Right lobe of liver (tissue), 6 donors: Measurements from ENCODE around the gene COX7A1. TPM values are rescaled to one million over a fixed set of nuclear protein-coding genes. Genes with fewer than 3 reads are reported as not detected.
A peak's percentile ranks its signal among the peaks of the same experiment; 100 is the strongest.

Source experiments
- ATAC-seq, 4 donors: fragments of 200-7000 bp; cut with Tn5 transposase; one replicate each; pipeline ENCODE4 v1.9.1; 2020; ENCODE audit warnings: mild to moderate bottlenecking in 4 of 4, moderate library complexity in 4 of 4
- DNase-seq, 3 donors: peaks; one replicate each; pipeline ENCODE4 v3.0.0-alpha.2; 2020
- H3K27ac ChIP-seq, 3 donors: fragments of 200-600 bp; one replicate each; pipeline ENCODE4 v1.8.0; 2022
- H3K27me3 ChIP-seq, 2 donors: fragments of 200-600 bp; one replicate each; pipeline ENCODE4 v1.8.0; 2022
- H3K36me3 ChIP-seq, 4 donors: fragments of 200-600 bp; sonication (generic) in 1 of 4; one replicate each; pipeline versions ENCODE4 v1.5.1 to v1.8.0; 2017 to 2022; ENCODE audit warnings: control low read depth in 1 of 4
- H3K4me1 ChIP-seq, 4 donors: fragments of 200-600 bp; sonication (generic) in 1 of 4; one replicate each; pipeline versions ENCODE4 v1.5.1 to v1.8.0; 2017 to 2022; ENCODE audit warnings: control low read depth in 1 of 4
- H3K4me3 ChIP-seq, 3 donors: fragments of 200-600 bp; one replicate each; pipeline ENCODE4 v1.8.0; 2022
- H3K9me3 ChIP-seq, 4 donors: fragments of 200-600 bp; sonication (generic) in 1 of 4; one replicate each; pipeline versions ENCODE4 v1.5.1 to v1.8.0; 2017 to 2022; ENCODE audit warnings: control low read depth in 1 of 4
- CTCF ChIP-seq, 4 donors: fragments of 200-600 bp in 3 of 4; fragments of 450-650 bp in 1 of 4; IDR thresholded peaks; one replicate each; pipeline versions ENCODE4 v1.5.1 to v1.8.0; 2016 to 2022; ENCODE audit warnings: antibody characterized with exemption in 4 of 4, mild to moderate bottlenecking in 2 of 4
- POLR2A ChIP-seq: fragments of 450-650 bp; IDR thresholded peaks from one replicate; pipeline ENCODE4 v1.6.1; 2017; ENCODE audit warnings: antibody characterized with exemption, mild to moderate bottlenecking
- WGBS: methylation state at CpG from one replicate; pipeline ENCODE4 v1.1.6; 2018; ENCODE audit warnings: low coverage, low lambda C conversion rate; ENCODE audit not compliant: insufficient coverage; ENCODE audit errors: missing lambda C conversion rate; 5-methylcytosine and 5-hydroxymethylcytosine counted together
- intact Hi-C, 2 donors: fragments of 100-400 bp; cut with DNase I; formaldehyde crosslinking; loops; one replicate each; pipeline versions ENCODE4 v1.11.2 to v1.14.1; 2022
- total RNA-seq, 6 experiments: library from RNA; depleted of rRNA in 2 of 6; stranded (reverse); fragments of >200 nt in 2 of 6; fragmentation: NEBNext Ultra II Directional in 3 of 6; extraction: Animal tissue kit (Norgen Biotek cat#: 25700) in 3 of 6; gene quantifications; one replicate each; pipeline versions ENCODE4 v1.1.0 to v1.2.4, GENCODE V29; 2016 to 2023
- donor health status: DM: no; HTN: yes; CAD: no.
- donor health status: DM: no; HTN: no; CAD: no.
- donor health status: DM: no; HTN: no; CAD: no.
- donor health status: DM: no; HTN: yes; CAD: no.
- donor health status: DM: no; HTN: yes; CAD: no.

Gene COX7A1
- total RNA-seq, 6 experiments from 2014 or later: 1.0 to 6.2 (median 3.8) TPM

- peaks cover 0 to 3% (median 0%) of the 10 kb centered on the region in 4 donors for H3K4me1 ChIP-seq
- no peak for ATAC-seq
- no peaks in the 10 kb centered on the region for H3K9me3 ChIP-seq
- DNase-seq: no peak
- WGBS: 87% methylated on average over 13 of the region's 26 CpGs
- H3K36me3 ChIP-seq: peaks cover 0 to 12% (median under 1%) of the 10 kb centered on the region in 4 donors
- no peak for TF ChIP-seq POLR2A
- TF ChIP-seq CTCF (IDR thresholded peaks at IDR 0.05): no peak
- intact Hi-C loops: no loop called here
- H3K27ac ChIP-seq: no peak overlapping the region
- H3K4me3 ChIP-seq: no peak overlapping the region
- no peaks in the 10 kb centered on the region for H3K27me3 ChIP-seq
Observed at GRCh38 chr19:36120092-36120983, 31.9 kb downstream of the COX7A1 start.

GRCh38 chr19:36116344-36116637, 36.0 kb downstream of the COX7A1 start:
- ATAC-seq: no peak
- peak overlapping the region in 1 of 3 donors; percentile 84 for H3K4me3 ChIP-seq
- H3K4me1 ChIP-seq: peaks cover 0 to 12% (median 3%) of the 10 kb centered on the region in 4 donors

DNA sequence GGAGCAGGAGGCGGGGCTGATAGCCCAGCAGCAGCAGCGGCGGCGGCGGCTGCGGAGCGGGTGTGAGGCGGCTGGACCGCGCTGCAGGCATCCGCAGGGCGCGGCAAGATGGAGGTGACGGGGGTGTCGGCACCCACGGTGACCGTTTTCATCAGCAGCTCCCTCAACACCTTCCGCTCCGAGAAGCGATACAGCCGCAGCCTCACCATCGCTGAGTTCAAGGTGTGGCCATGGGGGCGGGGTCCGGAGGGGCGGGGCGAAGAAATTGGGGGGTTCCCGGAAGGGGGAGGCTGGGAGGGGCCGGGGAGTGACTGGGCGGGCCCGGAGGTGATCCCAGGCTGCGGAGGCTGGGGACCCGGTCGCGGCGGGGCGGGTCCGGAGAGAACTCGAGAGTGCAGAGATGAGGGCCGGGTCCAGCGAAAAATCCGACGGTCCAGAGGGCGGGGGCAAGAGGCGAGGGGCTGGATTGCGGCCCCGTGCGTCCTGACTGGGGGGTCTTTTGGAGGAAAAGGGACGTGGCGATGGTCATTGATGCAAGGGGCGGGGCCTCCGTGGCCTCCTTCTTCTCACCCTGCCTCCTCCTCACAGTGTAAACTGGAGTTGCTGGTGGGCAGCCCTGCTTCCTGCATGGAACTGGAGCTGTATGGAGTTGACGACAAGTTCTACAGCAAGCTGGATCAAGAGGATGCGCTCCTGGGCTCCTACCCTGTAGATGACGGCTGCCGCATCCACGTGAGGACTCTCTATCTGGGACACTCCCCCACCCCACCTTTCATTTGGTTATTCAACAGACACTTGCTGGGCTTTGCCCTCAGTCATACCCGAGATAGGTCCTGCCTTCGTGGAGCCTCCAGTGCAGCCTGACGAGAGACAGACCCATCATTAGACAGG, 36.5 kb downstream of the COX7A1 start, which contains the start of gene TBCB:
TSS of gene TBCB (plus strand) at position 16 of the 891 bp plus-strand sequence. CDS start at position 109, 93 bp downstream.
- peak; percentile 12 for TF ChIP-seq POLR2A
- no peak for TF ChIP-seq CTCF (IDR thresholded peaks at IDR 0.05)
- H3K27ac ChIP-seq: peak within 1 kb of the TSS; percentile 56 to 73 (median 59)
- intact Hi-C loops: loop anchor here in 1 of 2 donors (10.0 kb wide), 1 partner anchor 51 kb away; no protein-coding TSS in a partner anchor
- H3K27me3 ChIP-seq: no peaks in the 10 kb centered on the region
- WGBS: 13% methylated on average over 33 of the region's 59 CpGs
- H3K4me1 ChIP-seq: peaks cover 0 to 12% (median 3%) of the 10 kb centered on the region in 4 donors
- peak; percentile 84 to 90 (median 87) for DNase-seq
- H3K9me3 ChIP-seq: no peaks in the 10 kb centered on the region
- peaks cover 0 to 12% (median 0%) of the 10 kb centered on the region in 4 donors for H3K36me3 ChIP-seq
- H3K4me3 ChIP-seq: peak within 1 kb of the TSS; percentile 84 to 91 (median 88)
- ATAC-seq: peak; percentile 58 to 66 (median 65)

More at GRCh38 chr19:36116344-36116637, 36.0 kb downstream of the COX7A1 start:
- DNase-seq: no peak
- Histone ChIP-seq H3K27ac (peak overlapping the region in 1 of 3 donors; percentile 73), H3K9me3 (no peaks in the 10 kb centered on the region), H3K27me3 (no peaks in the 10 kb centered on the region), H3K36me3 (peaks cover 0 to 12% (median 0%) of the 10 kb centered on the region in 4 donors)
- no CpG with 5 or more reads among the region's 1 CpG for WGBS
- TF ChIP-seq POLR2A (no peak), CTCF (IDR thresholded peaks at IDR 0.05) (no peak)
- intact Hi-C loops: loop anchor here in 1 of 2 donors (10.0 kb wide), 1 partner anchor 51 kb away; no protein-coding TSS in a partner anchor
